HG03565 (cell line): ENCODE results near the gene B3GNT9.

Experiments
- ATAC-seq: cut with Tn5 transposase; IDR thresholded peaks from one replicate; pipeline ENCODE4 v1.9.1; 2021; ENCODE audit warnings: mild to moderate bottlenecking, moderate library complexity; ENCODE audit not compliant: unreplicated experiment

The B3GNT9 gene

DNA sequence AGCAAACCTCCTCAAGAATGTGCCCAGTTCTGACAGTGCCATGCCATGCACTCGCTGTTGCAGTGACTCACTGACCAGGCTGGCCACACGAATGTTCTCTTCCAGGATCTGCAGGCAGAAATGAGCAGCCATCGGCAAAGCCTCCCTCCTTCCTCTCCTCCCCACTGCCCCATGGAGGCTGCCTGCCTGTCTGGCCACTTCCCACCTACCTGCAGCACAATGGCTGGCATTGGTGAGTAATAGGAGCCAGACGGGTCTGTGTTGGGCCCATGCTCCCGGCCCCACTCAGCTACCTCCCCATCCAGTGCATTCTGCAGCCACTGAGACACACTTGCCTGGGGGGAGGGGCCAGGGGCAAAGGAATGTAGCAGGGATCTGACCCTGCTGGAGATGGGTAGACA lies 35.8 kb upstream of the B3GNT9 start:
- no peak for ATAC-seq

DNA sequence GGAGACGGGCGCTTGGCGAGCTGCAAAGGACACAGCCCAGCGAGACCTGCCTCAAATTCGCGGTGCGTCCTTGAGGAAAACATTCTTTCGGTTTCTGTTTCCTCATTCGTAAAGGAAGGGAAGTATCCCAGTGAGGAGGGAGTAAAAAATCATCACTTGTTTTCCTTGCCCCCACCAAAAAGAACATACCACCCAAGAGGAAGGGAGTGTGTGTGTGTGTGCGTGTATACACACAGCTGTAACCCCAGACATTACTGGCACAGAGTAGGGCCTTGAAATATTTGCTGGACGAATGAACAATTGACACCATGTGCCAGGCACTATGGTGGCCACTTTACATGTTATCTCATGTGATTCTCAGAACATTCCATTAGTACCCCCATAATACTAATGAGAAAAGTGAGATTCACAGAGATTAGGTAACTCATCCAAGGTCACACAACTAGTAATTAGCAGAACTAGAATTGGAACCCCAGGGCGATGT lies 34.9 kb upstream of the B3GNT9 start:
- ATAC-seq, result no peak

DNA sequence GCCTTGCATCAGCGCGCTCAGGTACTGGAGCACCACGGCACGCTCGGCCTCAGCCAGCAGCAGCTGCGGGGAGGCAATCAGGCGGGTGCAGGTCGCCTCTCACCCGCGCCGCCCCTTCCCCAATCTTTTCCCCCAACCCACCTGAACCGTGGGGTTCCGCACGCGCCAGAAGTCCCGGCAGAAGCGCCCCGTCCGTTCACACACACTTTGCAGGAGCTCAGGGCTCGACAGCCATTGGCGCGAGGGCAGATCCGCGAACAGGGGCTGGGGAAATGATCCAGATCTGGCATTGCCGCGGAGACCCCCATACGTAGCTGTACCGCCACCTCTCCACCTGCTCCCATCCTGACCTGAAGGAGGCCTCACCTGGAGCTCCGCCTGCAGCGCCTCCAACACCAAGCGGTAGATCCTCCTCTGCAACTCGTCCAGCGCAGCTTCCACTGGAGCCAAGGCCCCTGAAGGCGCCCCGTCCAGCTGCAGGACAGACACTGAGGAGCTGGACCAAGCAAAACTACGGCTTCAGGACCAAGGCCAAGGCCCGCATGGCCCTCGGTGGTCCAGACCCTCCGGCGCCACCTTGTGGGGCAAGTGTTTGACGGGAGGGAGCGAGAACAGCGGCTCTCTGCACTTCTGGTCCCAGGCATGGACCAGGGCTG lies 34.3 kb upstream of the B3GNT9 start:
- no peak for ATAC-seq

DNA sequence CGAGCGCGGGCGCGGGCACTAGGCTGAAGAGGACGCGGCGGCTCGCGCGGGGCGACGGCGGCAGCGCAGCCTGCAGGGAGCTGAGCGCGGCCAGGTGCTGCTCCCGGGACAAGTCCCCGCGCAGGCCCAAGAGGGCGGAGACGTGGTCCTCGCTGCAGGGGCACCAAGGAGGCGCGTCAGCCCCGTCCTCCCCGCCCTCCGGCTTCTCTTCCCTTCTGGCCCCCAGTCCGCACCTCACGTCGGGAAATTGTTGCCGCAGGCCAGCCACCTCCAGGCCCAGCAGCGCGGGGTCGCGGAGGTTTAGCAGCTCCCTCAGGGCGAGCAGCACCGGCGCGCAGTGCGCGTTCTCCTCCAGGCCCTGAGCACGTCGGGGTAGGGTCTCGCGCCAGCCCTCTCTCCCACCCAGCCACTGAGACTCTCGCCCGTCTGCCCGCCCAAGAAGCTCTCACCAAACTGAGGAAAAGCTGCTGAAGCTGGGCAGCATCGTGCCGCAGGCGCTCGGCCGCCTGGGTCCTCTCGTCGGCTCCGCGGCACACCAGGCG lies 33.7 kb upstream of the B3GNT9 start:
- no peak for ATAC-seq

DNA sequence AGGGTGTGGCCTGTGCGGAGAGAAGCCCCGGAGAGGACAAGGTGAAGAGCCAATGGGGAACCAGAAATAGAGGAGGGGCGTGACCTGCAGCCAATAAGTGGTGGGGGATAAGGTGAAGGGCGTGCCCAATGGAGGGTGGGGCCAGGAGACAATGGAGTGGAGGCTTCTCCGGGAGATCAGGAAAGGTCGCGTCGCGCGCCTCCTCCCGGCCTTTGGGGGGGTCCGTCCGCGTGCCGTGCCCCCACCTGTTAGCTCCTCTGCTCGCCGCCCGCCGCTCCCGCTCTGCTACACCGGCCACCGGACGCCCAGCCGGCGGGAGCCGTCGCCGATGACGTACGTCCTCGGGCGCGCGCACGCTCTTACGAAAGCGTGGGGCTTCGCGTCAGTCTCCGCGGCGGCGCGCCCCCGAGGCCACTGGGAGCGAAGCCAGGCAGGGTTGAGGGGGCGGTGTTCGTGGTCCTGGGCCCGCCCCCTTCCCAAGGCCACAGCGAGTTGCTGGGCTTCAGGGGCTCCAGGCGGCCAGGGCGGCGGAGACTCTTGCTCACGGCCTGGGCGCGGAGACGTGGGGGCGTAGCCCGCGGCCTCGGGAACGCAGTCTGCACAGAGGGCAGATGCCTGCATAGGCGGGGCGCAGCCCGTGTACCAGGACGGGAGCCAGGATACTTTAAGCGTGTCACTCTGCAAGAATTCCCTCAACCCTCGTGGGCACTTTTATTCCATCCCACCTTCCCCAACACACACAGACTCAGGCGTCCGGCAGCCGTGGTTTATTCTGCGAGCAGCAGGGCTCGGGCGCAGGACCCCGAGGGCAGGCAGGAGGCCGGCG lies 33.0 kb upstream of the B3GNT9 start, which contains the start of gene MATCAP1:
Gene MATCAP1, minus strand, starts transcription at position 337 of the 826 bp plus-strand sequence. CDS start 3,353 bp downstream, outside the sequence.
- peak; percentile 76 for ATAC-seq

DNA sequence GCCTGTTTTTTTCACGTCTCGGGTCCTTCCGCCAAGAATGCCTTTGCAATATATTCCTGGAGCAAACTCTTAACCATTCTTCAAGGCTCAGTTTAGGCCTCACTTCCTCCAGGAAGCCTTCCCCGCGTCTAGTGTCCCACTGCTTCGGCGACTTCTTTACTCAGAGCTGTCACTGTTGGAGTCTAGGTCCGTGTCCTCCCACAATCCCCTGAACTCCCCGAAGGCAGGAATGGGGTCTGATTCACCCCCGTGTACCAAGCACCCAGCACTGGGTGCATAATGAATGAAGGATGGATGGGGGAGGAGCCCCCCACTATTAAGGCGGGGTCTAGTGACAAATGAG lies 32.5 kb upstream of the B3GNT9 start:
- ATAC-seq, result no peak

DNA sequence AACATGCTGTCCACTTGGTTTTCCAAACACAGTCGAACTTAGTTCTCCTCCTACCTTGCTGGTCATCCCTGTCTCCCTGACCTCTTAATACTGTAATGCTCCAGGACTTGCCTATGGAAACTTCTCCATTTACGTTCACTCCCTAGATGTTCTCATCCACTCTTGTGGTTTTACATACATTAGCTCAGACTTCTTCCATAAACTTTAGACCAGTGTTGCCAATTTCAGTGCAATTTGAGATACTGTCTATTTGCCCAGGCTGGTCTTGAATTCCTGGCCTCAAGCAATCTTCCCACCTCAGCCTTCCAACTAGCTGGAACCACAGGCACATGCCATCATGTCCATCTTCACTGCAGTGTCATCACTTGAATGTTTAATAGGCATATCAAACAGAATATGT lies 31.5 kb upstream of the B3GNT9 start:
- ATAC-seq, result no peak

DNA sequence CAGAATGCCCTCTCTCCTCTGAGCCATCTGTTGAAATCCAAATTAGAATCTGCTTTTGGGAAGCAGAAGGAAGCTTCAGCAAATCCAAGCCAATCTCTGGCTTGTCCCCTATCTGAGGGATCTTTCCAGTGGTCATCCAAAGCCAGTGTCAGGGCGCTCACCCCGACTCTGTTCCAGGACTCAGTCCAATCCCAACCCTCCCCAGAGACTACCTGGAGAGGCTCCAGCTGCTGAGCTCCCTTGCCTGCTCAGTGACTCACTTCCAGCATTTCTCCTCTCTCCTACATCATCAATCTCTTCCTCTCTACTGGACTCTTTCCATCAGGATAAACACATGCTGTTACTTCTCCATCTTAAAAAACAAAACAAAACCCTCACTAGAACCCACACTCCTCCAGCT lies 30.5 kb upstream of the B3GNT9 start:
- ATAC-seq, result no peak

DNA sequence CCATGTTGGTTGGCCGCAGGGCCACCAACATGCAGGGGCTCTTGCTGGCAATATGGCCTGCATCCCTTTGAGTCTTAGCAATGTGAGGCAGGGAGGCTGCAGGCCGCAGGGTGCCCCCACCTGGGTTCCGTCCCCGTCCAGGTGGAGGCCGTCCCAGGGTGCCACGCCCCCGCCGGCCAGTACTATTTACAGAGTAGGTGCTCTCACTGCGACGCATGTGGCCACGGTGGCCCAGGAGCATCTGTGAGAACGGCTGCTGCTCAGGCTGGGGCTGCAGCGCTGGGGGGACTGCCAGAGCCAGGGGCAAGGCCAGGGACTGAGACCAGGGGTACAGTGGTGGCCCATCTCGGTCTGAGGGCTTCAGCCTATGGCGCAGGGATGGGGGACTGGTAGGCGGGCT lies 29.4 kb upstream of the B3GNT9 start:
- ATAC-seq, result no peak

DNA sequence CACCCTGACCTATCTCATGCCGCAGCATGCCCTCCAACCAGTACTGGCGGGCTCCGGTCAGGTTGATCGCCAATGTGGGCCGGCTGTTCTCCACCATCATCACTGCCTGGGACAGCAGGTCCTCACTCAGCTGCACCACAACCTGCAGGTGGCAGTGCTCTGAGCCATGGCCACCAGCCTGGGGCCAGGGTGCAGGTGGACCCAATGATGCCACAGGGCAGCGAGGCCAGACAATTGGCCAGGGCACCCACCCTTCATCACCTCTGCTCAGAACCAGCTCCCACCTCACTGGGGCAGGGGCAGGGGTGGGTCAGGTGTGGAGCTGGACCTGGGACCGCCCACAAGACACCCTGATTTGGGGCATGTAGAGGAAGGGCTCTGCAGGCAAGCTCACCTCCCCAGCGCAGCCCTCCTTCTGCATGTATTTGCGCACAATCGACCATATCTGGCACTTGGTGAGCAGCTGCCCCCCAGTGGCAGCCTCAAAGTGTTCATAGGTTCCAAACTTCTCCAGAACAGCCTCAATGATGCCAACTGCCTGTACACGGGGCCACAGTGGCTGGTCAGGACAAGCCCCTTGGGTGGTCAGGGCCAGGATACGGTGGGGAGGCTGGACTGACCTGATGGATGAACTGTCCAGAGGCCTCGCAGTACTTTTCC lies 28.8 kb upstream of the B3GNT9 start:
- ATAC-seq, result no peak

DNA sequence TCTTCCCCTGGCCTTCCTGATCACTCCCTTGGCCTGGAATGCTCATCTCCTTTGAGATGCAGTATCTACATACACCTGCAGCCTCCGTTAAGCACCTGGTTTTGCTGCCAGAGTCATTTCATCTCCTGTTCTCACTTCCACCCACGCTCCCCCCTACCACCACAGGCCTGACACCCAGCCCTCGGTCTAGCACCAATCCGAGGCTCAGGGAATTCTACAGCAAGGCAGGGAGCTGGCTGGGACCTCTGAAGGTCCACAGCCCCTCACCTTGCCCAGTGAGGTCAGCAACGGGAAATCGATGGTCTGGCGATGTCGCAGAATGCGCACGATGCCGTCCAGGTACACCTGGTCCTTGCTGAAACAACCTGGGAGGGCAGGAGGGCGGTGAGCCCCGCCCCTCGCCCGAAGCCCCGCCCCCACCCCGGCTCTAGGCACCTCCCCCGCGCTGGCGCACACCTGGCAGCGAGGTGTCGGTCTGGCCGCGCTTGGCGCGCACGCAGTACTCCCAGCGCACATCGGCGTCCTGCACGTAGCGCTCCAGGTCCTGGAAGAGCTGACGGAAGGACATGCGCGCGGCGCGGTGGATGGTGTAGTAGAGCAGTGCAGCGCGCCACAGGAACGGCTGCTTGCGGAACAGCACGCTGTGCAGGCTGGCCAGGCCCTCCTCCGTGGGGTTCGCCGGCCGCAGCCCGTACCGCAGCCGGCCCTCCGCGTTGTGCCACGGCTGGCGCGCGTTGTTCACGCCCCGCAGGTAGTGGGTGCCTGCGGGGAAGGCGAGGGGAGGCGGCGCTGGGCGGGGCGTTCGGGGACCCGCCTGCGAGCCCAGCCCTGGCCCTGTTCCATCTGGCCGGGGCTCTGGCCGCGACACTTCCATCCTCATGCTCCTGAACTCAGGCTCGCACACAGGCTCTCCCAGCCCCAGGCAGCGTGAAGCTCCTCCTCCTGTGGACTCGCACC lies 27.2 kb upstream of the B3GNT9 start:
- no peak for ATAC-seq

DNA sequence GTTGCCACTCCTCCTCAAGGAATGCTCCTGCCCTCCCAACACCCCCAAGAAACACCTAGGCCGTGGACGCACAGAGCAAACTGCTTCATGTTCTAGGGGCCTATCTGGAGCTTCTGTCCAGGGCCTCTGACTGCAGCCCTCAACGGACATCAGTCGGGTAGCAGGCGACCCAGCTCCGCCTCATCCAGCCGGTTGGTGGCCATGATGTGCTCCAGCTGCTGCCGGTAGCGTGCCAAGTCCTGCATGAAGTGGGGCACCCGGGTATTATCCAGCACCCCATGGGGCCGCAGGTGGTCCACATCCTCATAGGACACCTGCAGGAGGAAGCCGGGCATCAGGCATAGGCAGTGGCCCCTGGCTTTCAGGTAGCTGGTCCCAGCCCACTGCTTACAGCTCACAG lies 25.9 kb upstream of the B3GNT9 start:
- no peak for ATAC-seq

DNA sequence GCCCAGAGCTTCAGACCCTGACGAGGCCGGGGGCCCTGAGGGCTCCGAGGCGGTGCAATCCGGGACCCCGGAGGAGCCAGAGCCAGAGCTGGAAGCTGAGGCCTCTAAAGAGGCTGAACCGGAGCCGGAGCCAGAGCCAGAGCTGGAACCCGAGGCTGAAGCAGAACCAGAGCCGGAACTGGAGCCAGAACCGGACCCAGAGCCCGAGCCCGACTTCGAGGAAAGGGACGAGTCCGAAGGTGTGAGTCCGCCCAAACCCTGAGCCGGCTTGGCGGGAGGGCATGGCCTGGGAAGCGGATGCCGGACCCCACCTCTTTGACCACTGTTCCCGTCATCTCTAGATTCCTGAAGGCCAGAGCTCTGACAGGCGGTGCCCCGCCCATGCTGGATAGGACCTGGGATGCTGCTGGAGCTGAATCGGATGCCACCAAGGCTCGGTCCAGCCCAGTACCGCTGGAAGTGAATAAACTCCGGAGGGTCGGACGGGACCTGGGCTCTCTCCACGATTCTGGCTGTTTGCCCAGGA lies 24.0 kb upstream of the B3GNT9 start:
- ATAC-seq, result no peak

DNA sequence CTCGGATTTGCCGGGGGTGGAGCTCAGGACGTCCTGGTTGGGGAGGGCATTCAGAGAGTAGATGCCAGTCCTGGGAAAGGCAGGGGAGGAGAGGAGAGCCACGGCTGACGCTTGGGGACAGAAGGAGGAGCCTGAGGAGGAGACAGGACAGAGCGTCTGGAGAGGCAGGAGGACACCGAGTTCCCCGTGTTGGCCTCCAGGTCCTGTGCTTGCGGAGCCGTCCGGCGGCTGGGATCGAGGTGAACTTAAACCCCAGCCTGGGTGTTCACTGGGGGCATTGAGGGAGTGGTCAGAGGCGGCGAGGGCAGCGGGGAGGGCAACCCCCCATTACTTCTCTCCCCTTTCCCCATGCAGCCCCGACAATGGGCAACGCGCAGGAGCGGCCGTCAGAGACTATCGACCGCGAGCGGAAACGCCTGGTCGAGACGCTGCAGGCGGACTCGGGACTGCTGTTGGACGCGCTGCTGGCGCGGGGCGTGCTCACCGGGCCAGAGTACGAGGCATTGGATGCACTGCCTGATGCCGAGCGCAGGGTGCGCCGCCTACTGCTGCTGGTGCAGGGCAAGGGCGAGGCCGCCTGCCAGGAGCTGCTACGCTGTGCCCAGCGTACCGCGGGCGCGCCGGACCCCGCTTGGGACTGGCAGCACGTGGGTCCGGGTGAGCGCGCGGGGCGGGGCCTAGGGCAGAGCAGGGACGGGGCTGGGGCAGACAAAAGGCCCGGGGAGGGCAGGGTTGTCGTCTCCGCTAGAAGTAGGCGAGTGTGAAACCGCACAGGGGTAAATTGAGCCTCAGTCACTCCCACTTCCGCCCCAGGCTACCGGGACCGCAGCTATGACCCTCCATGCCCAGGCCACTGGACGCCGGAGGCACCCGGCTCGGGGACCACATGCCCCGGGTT lies 23.3 kb upstream of the B3GNT9 start:
- ATAC-seq, result no peak

DNA sequence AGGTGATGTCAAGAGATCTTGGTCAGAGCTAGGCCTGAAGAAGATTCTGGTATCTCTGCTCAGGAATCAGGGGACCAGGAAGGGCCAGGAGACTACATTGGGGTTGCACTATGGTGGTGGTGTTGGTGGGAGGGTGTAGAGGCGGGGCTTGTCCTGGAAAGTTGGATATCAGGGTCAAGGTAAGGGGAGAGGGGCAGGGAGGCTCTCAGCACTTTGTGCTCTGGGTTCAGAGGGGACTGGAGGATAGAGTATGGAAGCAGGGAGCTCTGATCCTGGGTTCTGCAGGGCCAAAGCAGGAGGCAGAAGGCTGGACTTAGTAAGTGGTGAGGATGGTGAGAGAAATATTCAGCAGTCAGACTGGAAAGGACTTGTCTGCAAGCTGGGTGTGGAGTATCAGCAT lies 22.5 kb upstream of the B3GNT9 start:
- no peak for ATAC-seq

DNA sequence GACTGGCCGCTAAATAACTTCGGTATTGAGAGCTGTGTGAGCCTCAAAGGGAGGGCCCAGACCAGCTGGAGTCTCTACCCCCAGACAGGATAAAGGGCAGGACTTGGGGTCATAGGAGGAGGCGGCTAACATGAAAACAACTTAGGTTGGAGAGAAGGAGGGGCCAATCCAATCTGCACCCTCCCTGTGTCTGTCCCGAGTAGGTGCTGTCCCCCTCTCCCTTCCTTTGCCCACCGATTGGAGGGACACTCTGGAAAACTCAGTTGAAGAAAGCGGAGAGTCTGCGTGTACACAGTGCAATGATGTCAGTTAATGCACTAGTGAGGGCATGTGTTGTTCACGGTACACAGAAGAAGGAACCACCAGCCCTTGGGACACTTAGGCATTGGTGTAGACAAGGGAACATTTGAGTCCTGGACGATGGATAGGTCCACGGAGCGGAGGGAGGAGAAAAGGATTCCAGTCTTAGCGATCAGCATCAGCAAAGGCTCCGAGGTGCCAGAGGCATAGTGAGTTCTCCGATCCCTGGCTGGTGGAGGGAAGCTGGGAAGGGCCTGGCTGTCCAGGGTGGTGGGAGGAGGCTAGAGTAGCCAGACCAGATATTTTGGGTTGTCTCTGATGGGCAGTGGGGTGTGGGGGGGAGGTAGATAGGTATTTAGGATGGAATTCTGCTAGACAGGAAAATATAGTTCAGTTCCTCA lies 20.3 kb upstream of the B3GNT9 start:
- no peak for ATAC-seq

DNA sequence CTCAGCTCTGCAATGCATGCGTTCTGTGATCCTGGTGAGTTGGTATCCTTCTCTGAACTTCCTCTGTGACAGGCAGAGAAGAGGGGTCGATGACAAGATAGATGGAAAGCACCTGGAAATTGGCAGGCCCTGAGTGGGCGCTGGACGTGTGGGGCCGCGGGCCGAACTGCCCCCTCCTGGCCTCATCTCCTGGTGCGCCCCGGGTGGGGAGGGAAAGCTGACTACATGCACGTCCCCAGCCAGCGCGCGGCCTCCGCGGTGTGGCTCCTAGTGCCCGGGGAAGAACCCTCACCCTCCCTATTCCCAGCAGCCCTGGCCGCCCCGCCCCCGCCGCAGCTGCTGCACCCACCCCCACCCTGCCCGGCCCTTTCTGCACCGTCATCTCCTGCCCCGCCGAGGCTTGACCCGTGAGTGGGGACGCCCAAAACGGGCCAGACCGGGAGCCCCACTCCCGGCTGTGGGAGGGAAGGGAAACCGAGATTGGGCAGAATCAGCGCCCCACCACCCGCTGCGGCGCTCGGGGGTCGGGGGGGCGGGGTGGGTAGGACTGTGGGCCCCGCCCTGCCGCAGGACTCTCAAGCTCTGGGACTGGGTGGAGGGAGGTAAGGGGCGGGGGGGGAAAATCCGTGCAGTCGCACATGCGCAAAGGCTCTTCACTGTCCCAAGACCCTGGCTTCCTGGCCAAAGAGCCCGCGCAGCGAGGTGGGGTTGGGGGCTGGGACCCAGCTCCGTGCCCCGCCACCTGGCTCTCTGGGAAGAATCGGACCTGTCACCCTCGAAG lies 19.6 kb upstream of the B3GNT9 start, which contains the start of gene NOL3:
Gene NOL3, plus strand, starts transcription at position 371 of the 781 bp plus-strand sequence.
- no peak for ATAC-seq
